Measurements from ENCODE around the gene SNRNP70.

The SNRNP70 gene

DNA sequence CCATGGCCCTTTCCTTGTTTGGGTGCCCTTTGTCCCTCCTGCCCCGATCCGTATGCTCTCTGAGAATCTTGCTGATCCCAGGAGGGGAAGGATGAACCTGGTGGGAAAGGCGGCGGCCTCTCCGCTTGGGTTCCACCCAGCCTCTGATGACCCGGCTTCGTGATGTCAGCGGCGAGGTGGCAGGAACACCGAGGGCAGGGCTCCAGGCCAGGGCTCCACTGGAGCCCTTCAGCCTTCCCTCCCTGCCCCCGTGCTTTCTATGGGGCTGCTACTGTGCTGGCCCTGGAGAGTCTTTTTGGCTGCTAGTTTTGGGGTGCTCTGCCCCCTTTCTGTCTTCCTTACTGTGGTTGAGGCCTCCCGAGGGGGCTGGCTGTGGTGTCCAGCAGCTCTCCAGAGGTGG lies 17.1 kb downstream of the SNRNP70 start:
- DNase-seq (ENCODE audit: low read depth, low spot score) = no peak
- CTCF ChIA-PET = interaction anchor here (1.1 to 5.1 kb wide), 5 partner anchors 7 to 106 kb away, joined by 3 to 66 read pairs (median 6); no protein-coding TSS in a partner anchor
- TF ChIP-seq, protein P1, sequence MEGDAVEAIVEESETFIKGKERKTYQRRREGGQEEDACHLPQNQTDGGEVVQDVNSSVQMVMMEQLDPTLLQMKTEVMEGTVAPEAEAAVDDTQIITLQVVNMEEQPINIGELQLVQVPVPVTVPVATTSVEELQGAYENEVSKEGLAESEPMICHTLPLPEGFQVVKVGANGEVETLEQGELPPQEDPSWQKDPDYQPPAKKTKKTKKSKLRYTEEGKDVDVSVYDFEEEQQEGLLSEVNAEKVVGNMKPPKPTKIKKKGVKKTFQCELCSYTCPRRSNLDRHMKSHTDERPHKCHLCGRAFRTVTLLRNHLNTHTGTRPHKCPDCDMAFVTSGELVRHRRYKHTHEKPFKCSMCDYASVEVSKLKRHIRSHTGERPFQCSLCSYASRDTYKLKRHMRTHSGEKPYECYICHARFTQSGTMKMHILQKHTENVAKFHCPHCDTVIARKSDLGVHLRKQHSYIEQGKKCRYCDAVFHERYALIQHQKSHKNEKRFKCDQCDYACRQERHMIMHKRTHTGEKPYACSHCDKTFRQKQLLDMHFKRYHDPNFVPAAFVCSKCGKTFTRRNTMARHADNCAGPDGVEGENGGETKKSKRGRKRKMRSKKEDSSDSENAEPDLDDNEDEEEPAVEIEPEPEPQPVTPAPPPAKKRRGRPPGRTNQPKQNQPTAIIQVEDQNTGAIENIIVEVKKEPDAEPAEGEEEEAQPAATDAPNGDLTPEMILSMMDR (IDR thresholded peaks at IDR 0.05; ENCODE audit: insufficient read depth, low read length, missing control alignments) = no peak
- POLR2A ChIA-PET = no interaction called here
- no peak overlapping the region for H3K4me3 ChIP-seq (ENCODE audit: low read depth, low read length)

DNA sequence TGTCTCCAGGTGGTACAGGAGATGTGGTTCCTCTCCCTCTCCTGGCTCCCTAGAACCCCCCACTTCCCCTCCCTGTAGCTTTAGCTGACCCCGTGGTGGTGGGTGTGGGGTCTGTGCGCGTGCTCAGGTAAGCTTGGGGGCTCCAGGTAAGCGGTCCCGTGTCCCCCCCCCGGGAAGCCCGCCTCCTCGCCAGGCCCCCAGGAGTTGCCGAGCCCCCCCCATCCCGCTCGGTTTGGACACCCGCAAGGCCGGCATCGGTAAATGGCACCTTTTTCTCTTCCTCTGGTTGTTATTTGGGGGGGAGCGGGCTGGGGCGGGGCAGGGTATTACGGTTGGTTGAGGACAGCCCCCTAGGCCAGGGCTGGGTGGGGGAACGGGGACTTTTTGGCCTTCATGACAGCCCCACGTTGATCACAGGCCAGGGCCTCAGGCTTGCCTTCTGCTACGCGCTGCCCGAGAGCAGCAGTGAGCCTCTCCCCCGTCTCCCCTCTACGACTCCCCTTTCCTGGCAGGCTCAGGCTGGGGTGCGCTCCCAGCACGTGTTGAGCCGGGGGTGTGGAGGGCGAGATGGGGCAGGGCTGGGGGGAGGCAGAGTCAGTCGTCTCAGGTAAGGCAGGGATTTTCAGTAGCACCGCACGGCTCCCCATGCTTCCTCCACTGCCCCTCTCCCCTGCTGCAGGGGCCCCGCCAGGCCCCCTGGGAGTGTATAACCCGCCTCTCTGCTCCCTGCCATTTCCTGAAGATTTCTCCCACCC lies 18.3 kb downstream of the SNRNP70 start:
- CTCF ChIA-PET = interaction anchor here (0.6 to 5.1 kb wide), 6 partner anchors 8 to 119 kb away, joined by 3 to 66 read pairs (median 4); no protein-coding TSS in a partner anchor
- DNase-seq (ENCODE audit: low read depth, low spot score) = no peak
- POLR2A ChIA-PET = no interaction called here

DNA sequence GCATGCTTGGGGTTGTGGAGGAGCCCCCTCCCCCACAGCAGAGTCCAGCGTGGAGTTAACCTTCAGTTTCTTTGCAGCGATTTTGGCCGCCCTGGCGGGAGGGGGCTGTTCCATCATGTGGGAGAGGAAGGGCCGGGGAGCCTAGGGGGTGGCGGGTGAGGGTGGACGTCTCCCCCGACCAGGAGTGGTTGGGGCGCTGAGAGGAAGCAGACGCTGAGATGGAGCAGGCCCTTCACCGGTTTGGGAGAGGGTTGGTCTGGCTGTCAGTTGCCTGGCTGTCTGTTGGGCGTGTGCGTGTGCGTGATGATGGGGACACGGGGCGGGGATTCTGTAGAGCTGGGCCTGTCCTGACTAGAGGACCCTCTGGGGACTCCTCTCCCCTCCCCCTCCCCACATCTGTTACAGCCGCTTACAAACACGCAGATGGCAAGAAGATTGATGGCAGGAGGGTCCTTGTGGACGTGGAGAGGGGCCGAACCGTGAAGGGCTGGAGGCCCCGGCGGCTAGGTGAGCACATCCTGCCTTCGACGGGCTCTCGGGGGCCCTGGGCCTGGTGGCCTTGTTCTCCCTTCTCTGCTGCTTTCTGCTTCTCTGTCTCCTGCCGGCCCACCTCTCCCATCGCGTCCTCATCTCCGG lies 19.1 kb downstream of the SNRNP70 start:
- H3K4me3 ChIP-seq (ENCODE audit: low read depth, low read length) = no peak overlapping the region
- TF ChIP-seq, protein P1 (IDR thresholded peaks at IDR 0.05; ENCODE audit: insufficient read depth, low read length, missing control alignments) = no peak
- DNase-seq (ENCODE audit: low read depth, low spot score) = no peak
- POLR2A ChIA-PET = interaction anchor here (0.6 kb wide), 1 partner anchor 32 kb away, joined by 3 read pairs; no protein-coding TSS in a partner anchor
- CTCF ChIA-PET = interaction anchor here (1.1 to 5.1 kb wide), 7 partner anchors 9 to 104 kb away, joined by 3 to 66 read pairs (median 12); partner anchors contain the start of genes LIN7B and PPFIA3

More for the DNA sequence above, 18.3 kb downstream of the SNRNP70 start:
- no peak overlapping the region for H3K4me3 ChIP-seq (ENCODE audit: low read depth, low read length)
- TF ChIP-seq, protein P1 (IDR thresholded peaks at IDR 0.05; ENCODE audit: insufficient read depth, low read length, missing control alignments) = no peak

DNA sequence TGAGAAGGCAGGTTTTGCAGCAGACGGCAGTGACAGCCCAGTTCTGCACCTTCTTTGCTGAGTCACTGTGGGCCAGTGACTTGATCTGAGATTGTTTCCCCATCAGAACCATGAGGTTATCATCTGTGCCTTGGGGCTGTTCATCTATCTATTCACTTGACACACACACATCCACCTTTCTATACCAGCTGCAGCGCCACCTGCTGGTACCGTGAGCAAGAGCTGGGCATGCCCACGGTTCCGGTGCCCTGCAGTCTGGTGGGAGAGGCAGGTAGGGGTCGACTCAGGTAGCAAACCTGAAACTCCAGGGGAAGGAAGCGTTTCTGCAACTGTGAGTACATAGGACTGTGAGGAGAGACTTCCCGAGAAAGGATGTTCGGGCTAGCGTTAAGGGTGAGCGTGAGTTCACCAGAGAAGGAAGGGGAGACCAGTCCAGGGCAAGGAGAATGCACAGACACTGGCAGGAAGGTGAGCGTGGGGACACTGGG lies 21.4 kb downstream of the SNRNP70 start:
- no peak overlapping the region for H3K4me3 ChIP-seq (ENCODE audit: low read depth, low read length)
- DNase-seq (ENCODE audit: low read depth, low spot score) = no peak
- CTCF ChIA-PET = interaction anchor here (0.8 to 5.1 kb wide), 17 partner anchors 7 to 119 kb away, joined by 3 to 66 read pairs (median 4); partner anchors contain the start of genes LIN7B and PPFIA3
- POLR2A ChIA-PET = no interaction called here
- TF ChIP-seq, protein P1 (IDR thresholded peaks at IDR 0.05; ENCODE audit: insufficient read depth, low read length, missing control alignments) = peak; percentile 84

DNA sequence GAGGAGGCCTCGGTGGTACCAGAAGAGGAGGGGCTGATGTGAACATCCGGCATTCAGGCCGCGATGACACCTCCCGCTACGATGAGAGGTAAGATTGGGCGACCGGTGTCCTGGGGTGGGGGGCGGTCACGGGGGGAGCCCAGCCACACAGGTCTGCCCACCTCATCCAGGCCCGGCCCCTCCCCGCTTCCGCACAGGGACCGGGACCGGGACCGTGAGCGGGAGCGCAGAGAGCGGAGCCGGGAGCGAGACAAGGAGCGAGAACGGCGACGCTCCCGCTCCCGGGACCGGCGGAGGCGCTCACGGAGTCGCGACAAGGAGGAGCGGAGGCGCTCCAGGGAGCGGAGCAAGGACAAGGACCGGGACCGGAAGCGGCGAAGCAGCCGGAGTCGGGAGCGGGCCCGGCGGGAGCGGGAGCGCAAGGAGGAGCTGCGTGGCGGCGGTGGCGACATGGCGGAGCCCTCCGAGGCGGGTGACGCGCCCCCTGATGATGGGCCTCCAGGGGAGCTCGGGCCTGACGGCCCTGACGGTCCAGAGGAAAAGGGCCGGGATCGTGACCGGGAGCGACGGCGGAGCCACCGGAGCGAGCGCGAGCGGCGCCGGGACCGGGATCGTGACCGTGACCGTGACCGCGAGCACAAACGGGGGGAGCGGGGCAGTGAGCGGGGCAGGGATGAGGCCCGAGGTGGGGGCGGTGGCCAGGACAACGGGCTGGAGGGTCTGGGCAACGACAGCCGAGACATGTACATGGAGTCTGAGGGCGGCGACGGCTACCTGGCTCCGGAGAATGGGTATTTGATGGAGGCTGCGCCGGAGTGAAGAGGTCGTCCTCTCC lies 22.6 kb downstream of the SNRNP70 start:
- TF ChIP-seq, protein P1 (IDR thresholded peaks at IDR 0.05; ENCODE audit: insufficient read depth, low read length, missing control alignments) = no peak
- POLR2A ChIA-PET = no interaction called here
- no peak overlapping the region for H3K4me3 ChIP-seq (ENCODE audit: low read depth, low read length)
- no peak for DNase-seq (ENCODE audit: low read depth, low spot score)
- CTCF ChIA-PET = interaction anchor here (1.5 to 4.6 kb wide), 2 partner anchors 9 to 38 kb away, joined by 6 to 62 read pairs; no protein-coding TSS in a partner anchor
